Right atrium auricular region (tissue), 2 donors: ENCODE measurements around the gene BEND3. TPM values are rescaled to one million over a fixed set of nuclear protein-coding genes. Genes with fewer than 3 reads are reported as not detected.
A peak's percentile ranks its signal among the peaks of the same experiment; 100 is the strongest.

Experiments used
- DNase-seq: peaks from one replicate; pipeline ENCODE4 v3.0.0-alpha.2; 2019; ENCODE audit warnings: low spot score
- H3K27ac ChIP-seq, 2 donors: fragments of 200-600 bp; sonication (generic); 1 replicate in 1 of 2; 2 replicates in 1 of 2; pipeline ENCODE4 v1.5.1; 2016 to 2019
- H3K27me3 ChIP-seq, 2 donors: fragments of 200-600 bp; sonication (generic); one replicate each; pipeline versions ENCODE4 v1.5.1 to v1.6.0; 2017 to 2019
- H3K36me3 ChIP-seq: fragments of 200-600 bp; sonication (generic); one replicate; pipeline ENCODE4 v1.5.1; 2016
- H3K4me1 ChIP-seq, 2 donors: fragments of 200-600 bp; sonication (generic); one replicate each; pipeline versions ENCODE4 v1.5.1 to v1.6.0; 2017 to 2019
- H3K4me3 ChIP-seq, 2 donors: fragments of 200-600 bp; sonication (generic); 1 replicate in 1 of 2; 2 replicates in 1 of 2; pipeline ENCODE4 v1.5.1; 2017 to 2019; ENCODE audit warnings: mild to moderate bottlenecking in 1 of 2, moderate library complexity in 1 of 2
- H3K9me3 ChIP-seq, 2 donors: fragments of 200-600 bp; sonication (generic); one replicate each; pipeline ENCODE4 v1.5.1; 2019
- total RNA-seq, 2 donors: library from RNA; depleted of rRNA; stranded (reverse); fragments of >200 nt; gene quantifications; one replicate each; pipeline ENCODE4 v1.1.0, GENCODE V29; 2016
- TF ChIP-seq, protein P1 (sequence below), 2 donors: fragments of 200-600 bp; sonication (generic); IDR thresholded peaks; one replicate each; pipeline ENCODE4 v1.5.1; 2019; ENCODE audit warnings: antibody characterized with exemption in 2 of 2

Gene BEND3
- total RNA-seq, 2 donors from 2014 or later, result 0.56 to 1.9 TPM

DNA sequence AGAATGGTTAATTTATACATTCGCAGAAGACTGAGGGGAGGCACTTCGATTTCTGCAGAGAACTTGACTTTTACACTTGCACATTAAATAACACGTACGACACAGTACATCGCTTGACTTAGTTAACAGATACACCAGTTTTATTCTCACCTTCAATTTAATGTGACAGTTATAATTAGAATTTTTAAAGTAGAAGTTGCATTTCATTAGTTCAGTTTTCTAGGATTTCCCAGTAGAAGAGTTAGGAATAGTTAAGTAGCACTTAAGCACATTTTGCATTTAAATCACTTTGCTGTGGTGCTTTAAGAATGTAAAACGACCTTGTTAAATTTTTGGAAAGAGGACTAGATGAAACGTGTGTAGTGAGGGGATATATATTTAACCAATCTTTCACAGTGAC lies 1.6 kb upstream of the BEND3 start:
- Histone ChIP-seq H3K9me3 (no peaks in the 10 kb centered on the region), H3K27me3 (no peaks in the 10 kb centered on the region), H3K27ac (no peak overlapping the region), H3K4me3 (peak overlapping the region in 1 of 2 donors; percentile 65), H3K4me1 (peaks cover 0 to 20% of the 10 kb centered on the region in 2 donors), H3K36me3 (no peaks in the 10 kb centered on the region)
- TF ChIP-seq, protein P1, sequence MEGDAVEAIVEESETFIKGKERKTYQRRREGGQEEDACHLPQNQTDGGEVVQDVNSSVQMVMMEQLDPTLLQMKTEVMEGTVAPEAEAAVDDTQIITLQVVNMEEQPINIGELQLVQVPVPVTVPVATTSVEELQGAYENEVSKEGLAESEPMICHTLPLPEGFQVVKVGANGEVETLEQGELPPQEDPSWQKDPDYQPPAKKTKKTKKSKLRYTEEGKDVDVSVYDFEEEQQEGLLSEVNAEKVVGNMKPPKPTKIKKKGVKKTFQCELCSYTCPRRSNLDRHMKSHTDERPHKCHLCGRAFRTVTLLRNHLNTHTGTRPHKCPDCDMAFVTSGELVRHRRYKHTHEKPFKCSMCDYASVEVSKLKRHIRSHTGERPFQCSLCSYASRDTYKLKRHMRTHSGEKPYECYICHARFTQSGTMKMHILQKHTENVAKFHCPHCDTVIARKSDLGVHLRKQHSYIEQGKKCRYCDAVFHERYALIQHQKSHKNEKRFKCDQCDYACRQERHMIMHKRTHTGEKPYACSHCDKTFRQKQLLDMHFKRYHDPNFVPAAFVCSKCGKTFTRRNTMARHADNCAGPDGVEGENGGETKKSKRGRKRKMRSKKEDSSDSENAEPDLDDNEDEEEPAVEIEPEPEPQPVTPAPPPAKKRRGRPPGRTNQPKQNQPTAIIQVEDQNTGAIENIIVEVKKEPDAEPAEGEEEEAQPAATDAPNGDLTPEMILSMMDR (IDR thresholded peaks at IDR 0.05), result no peak
- DNase-seq, result no peak

DNA sequence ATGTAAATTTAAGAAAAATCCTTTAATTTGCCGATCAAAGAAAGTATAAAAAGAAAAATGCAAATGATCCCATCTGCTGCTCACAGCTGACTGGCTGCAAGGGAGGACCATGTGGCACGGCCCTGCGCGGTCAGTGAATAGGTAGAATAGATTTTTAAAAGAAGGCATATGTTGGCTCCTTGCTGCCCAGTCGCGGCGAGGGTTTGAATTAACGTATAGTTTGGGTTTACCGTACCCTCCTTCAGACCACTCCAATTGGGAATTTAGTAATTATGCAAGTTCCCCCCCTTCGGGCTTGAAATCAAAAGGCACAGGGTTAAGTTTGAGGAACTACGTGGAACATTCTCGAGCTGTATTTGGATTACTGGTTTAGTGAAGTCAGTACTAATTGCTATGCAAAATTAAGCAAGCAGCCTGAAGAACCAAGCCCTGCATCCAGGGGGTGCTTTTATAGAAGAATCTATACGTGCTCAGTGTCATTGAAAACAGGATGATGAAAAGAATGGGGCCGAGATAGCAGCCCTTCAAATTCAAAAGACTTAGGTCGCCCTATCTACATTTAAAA lies 1.1 kb upstream of the BEND3 start:
- H3K4me1 ChIP-seq, result peaks cover 0 to 20% of the 10 kb centered on the region in 2 donors
- H3K36me3 ChIP-seq, result no peaks in the 10 kb centered on the region
- H3K27me3 ChIP-seq, result no peaks in the 10 kb centered on the region
- TF ChIP-seq, protein P1 (IDR thresholded peaks at IDR 0.05), result no peak
- no peaks in the 10 kb centered on the region for H3K9me3 ChIP-seq
- H3K27ac ChIP-seq, result no peak overlapping the region
- DNase-seq, result no peak
- peak overlapping the region; percentile 63 to 65 for H3K4me3 ChIP-seq

DNA sequence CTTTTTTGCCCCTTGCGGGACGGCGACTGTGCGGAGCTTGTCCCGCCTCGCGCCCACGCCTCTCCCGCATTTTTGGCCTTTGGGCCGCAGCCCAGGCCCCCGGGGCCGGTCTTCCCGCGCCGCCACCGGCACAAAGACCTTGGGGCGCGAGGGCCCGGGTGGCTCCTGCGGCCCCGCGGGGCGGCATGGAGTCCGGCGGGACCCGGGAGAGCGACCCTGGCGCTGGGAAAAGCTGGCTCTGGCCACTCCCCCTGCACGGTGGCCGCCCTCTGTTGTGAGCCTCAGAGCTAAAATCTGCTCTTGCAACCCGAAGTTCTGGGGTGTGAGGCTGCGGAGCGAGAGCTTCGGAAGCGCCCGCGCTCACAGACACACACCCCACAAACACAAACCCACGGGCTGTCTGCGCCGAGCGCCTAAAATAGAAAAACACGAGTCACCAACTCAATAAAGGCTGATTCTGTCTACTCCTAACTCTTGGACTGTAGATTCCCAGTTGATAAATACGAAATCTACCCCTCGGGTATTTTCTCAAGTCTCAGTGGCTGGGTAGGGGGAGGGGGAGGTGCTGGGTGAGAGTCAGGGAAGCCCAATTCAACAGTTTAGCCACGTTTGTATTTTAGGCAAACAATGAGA lies 496 bp upstream of the BEND3 start:
- TF ChIP-seq, protein P1 (IDR thresholded peaks at IDR 0.05), result no peak
- Histone ChIP-seq H3K4me3 (peak overlapping the region; percentile 63 to 65), H3K27me3 (no peaks in the 10 kb centered on the region), H3K27ac (peak overlapping the region; percentile 40 to 41), H3K36me3 (no peaks in the 10 kb centered on the region), H3K4me1 (peaks cover 0 to 20% of the 10 kb centered on the region in 2 donors), H3K9me3 (no peaks in the 10 kb centered on the region)
- no peak for DNase-seq

DNA sequence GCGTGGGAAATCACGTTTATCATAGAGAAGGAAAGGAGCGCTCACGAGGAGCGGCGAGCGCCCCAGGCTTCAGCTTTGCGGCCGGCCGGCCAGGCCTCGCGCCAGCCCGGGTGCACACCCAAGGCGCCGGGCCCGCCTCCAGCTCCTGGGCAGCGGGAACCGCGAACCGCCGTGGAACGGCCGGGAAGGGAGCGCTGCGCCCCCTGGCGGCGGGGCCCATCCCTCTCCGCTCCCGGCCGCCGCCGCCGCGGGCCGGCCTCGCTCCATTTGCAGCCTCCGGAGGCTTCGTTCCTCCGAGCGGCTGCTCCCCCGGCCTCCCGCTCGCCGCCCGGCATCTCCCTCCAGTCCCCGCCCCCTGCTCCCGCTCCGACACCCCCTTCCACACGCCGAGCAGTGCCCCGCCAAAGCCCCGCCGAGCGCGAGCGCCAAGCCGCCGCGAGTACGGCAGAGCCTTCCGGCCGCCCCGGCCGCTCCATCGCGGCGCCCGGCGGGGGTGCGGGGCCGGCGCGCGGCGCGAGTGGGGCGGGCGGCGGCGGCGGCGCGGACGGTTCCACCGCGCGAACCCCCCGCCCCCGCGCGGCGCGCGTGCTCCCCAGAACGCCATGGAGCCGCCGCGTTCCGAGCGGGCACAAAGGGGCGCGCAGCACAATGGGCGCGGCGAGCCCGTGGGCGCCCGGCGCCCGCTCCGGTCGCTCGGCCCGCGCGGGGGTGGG lies 946 bp downstream of the BEND3 start:
- Histone ChIP-seq H3K27ac (peak overlapping the region; percentile 67 to 70), H3K4me3 (peak overlapping the region; percentile 63 to 65), H3K4me1 (peaks cover 0 to 20% of the 10 kb centered on the region in 2 donors), H3K36me3 (no peaks in the 10 kb centered on the region), H3K9me3 (no peaks in the 10 kb centered on the region), H3K27me3 (no peaks in the 10 kb centered on the region)
- TF ChIP-seq, protein P1 (IDR thresholded peaks at IDR 0.05), result peak; percentile 95 to 96
- DNase-seq, result peak; percentile 73

DNA sequence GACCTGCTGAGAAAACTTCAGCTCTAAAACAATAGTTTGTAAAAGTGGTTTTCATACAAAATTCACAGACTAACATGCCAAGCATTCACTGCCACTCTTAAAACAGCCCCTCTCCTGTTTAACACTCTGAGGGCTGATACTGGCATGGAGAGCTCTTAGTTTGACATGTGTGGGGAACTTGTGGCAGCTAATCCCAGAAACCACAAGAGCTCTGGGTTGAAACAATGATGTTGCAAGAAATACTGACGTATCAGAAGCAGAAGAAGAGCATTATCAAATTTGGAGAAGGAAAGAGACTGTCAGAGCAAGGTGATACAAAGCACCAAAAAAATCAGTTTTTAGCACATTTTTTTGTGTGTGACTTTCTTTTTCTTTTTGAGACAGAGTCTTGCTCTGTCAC lies 5.1 kb downstream of the BEND3 start:
- DNase-seq, result no peak
- Histone ChIP-seq H3K4me1 (peaks cover 0 to 6% of the 10 kb centered on the region in 2 donors), H3K4me3 (no peak overlapping the region), H3K9me3 (no peaks in the 10 kb centered on the region), H3K27ac (no peak overlapping the region), H3K27me3 (no peaks in the 10 kb centered on the region), H3K36me3 (no peaks in the 10 kb centered on the region)
- TF ChIP-seq, protein P1 (IDR thresholded peaks at IDR 0.05), result no peak
